HG03520 (cell line): ENCODE data around the gene ATRNL1.
"Not testable (repeated sequence)": the region's sequence is repeated elsewhere in the genome, so short reads cannot be mapped to it uniquely, and the experiment has no call there.

Experiments used
- ATAC-seq: cut with Tn5 transposase; IDR thresholded peaks from one replicate; pipeline ENCODE4 v1.9.1; 2021; ENCODE audit warnings: mild to moderate bottlenecking, moderate library complexity; ENCODE audit not compliant: unreplicated experiment

Gene ATRNL1

GRCh38 chr10:115745943-115746342 is 652.8 kb downstream of the ATRNL1 start:
- ATAC-seq = no peak

GRCh38 chr10:115747811-115748210 is 654.6 kb downstream of the ATRNL1 start:
- ATAC-seq = no peak

GRCh38 chr10:115758488-115758887 is 665.3 kb downstream of the ATRNL1 start:
- ATAC-seq = not testable (repeated sequence)

GRCh38 chr10:115760131-115760530 is 667.0 kb downstream of the ATRNL1 start:
- ATAC-seq = no peak

GRCh38 chr10:115761166-115761565 is 668.0 kb downstream of the ATRNL1 start:
- no peak for ATAC-seq

- no peak for ATAC-seq
Observed at GRCh38 chr10:115762029-115762428, 668.9 kb downstream of the ATRNL1 start.

- no peak for ATAC-seq
Observed at GRCh38 chr10:115771755-115772154, 678.6 kb downstream of the ATRNL1 start.

- no peak for ATAC-seq
Observed at GRCh38 chr10:115772606-115773005, 679.4 kb downstream of the ATRNL1 start.

- no peak for ATAC-seq
Observed at GRCh38 chr10:115773832-115774231, 680.7 kb downstream of the ATRNL1 start.

GRCh38 chr10:115774721-115775120 is 681.6 kb downstream of the ATRNL1 start:
- no peak for ATAC-seq

- no peak for ATAC-seq
Observed at GRCh38 chr10:115777646-115778045, 684.5 kb downstream of the ATRNL1 start.

- ATAC-seq = no peak
Observed at GRCh38 chr10:115790220-115790619, 697.1 kb downstream of the ATRNL1 start.

- no peak for ATAC-seq
Observed at GRCh38 chr10:115795964-115796363, 702.8 kb downstream of the ATRNL1 start.

- ATAC-seq = no peak
Observed at GRCh38 chr10:115801457-115801856, 708.3 kb downstream of the ATRNL1 start.

- ATAC-seq = no peak
Observed at GRCh38 chr10:115801992-115802391, 708.8 kb downstream of the ATRNL1 start.

GRCh38 chr10:115802911-115803310 is 709.7 kb downstream of the ATRNL1 start:
- ATAC-seq = no peak

GRCh38 chr10:115814542-115814941 is 721.4 kb downstream of the ATRNL1 start:
- ATAC-seq = no peak

GRCh38 chr10:115818012-115818411 is 724.8 kb downstream of the ATRNL1 start:
- no peak for ATAC-seq

GRCh38 chr10:115826396-115826795 is 733.2 kb downstream of the ATRNL1 start:
- no peak for ATAC-seq

- no peak for ATAC-seq
Observed at GRCh38 chr10:115827231-115828009, 734.3 kb downstream of the ATRNL1 start.

- not testable (repeated sequence) for ATAC-seq
Observed at GRCh38 chr10:115828182-115828581, 735.0 kb downstream of the ATRNL1 start.

GRCh38 chr10:115829521-115830205 is 736.5 kb downstream of the ATRNL1 start:
- no peak for ATAC-seq
